ENCODE measurements around the gene ACTMAP.

Gene ACTMAP

GRCh38 chr19:40724855-40725254 is 25.4 kb downstream of the ACTMAP start:
- no peak for TF ChIP-seq ZNF274 (IDR thresholded peaks at IDR 0.05; ENCODE audit: low read depth, low read length)
- H3K4me3 ChIP-seq (ENCODE audit: low read length): no peak overlapping the region

GRCh38 chr19:40724315-40724714 is 26.0 kb downstream of the ACTMAP start:
- H3K4me3 ChIP-seq (ENCODE audit: low read length): no peak overlapping the region
- no peak for TF ChIP-seq ZNF274 (IDR thresholded peaks at IDR 0.05; ENCODE audit: low read depth, low read length)

GRCh38 chr19:40723661-40724254 is 26.5 kb downstream of the ACTMAP start:
- no peak for TF ChIP-seq ZNF274 (IDR thresholded peaks at IDR 0.05; ENCODE audit: low read depth, low read length)
- H3K4me3 ChIP-seq (ENCODE audit: low read length): no peak overlapping the region

GRCh38 chr19:40721936-40722661 is 28.2 kb downstream of the ACTMAP start:
- no peak for TF ChIP-seq ZNF274 (IDR thresholded peaks at IDR 0.05; ENCODE audit: low read depth, low read length)
- H3K4me3 ChIP-seq (ENCODE audit: low read length): no peak overlapping the region

- no peak for TF ChIP-seq ZNF274 (IDR thresholded peaks at IDR 0.05; ENCODE audit: low read depth, low read length)
- H3K4me3 ChIP-seq (ENCODE audit: low read length): no peak overlapping the region
These were observed 29.2 kb downstream of the ACTMAP start for GRCh38 chr19:40721140-40721486.

GRCh38 chr19:40719414-40719894 is 30.8 kb downstream of the ACTMAP start:
- TF ChIP-seq ZNF274 (IDR thresholded peaks at IDR 0.05; ENCODE audit: low read depth, low read length): no peak
- peak overlapping the region; percentile 64; the same call in 1 of the 2 replicates for H3K4me3 ChIP-seq (ENCODE audit: low read length)

GRCh38 chr19:40718774-40719391 is 31.4 kb downstream of the ACTMAP start:
- no peak for TF ChIP-seq ZNF274 (IDR thresholded peaks at IDR 0.05; ENCODE audit: low read depth, low read length)
- peak overlapping the region; percentile 64 for H3K4me3 ChIP-seq (ENCODE audit: low read length)

- peak overlapping the region; percentile 64 for H3K4me3 ChIP-seq (ENCODE audit: low read length)
- no peak for TF ChIP-seq ZNF274 (IDR thresholded peaks at IDR 0.05; ENCODE audit: low read depth, low read length)
These were observed 32.1 kb downstream of the ACTMAP start for GRCh38 chr19:40717880-40718773.

GRCh38 chr19:40717325-40717879 is 32.9 kb downstream of the ACTMAP start:
- peak overlapping the region; percentile 64 for H3K4me3 ChIP-seq (ENCODE audit: low read length)
- TF ChIP-seq ZNF274 (IDR thresholded peaks at IDR 0.05; ENCODE audit: low read depth, low read length): no peak

GRCh38 chr19:40716482-40717324 is 33.6 kb downstream of the ACTMAP start, which contains the start of the genes COQ8B and ITPKC:
Gene COQ8B, minus strand, starts transcription at chr19:40716886. Its CDS starts 2,254 bp downstream, at chr19:40714632.
Gene ITPKC, plus strand, starts transcription at chr19:40717112. Its CDS starts 24 bp downstream, at chr19:40717136.
- H3K4me3 ChIP-seq (ENCODE audit: low read length): peak within 1 kb of the TSS; percentile 64
- no peak for TF ChIP-seq ZNF274 (IDR thresholded peaks at IDR 0.05; ENCODE audit: low read depth, low read length)

- no peak for TF ChIP-seq ZNF274 (IDR thresholded peaks at IDR 0.05; ENCODE audit: low read depth, low read length)
- peak overlapping the region; percentile 64 for H3K4me3 ChIP-seq (ENCODE audit: low read length)
These were observed 34.2 kb downstream of the ACTMAP start for GRCh38 chr19:40716031-40716481.

GRCh38 chr19:40714441-40715299 is 35.6 kb downstream of the ACTMAP start:
- H3K4me3 ChIP-seq (ENCODE audit: low read length): peak overlapping the region; percentile 78
- TF ChIP-seq ZNF274 (IDR thresholded peaks at IDR 0.05; ENCODE audit: low read depth, low read length): no peak

Data from GM08714 (cell line).